GM12878 (cell line): ENCODE results near the gene CTSF. TPM values are rescaled to one million over a fixed set of nuclear protein-coding genes. Genes with fewer than 3 reads are reported as not detected.

Source experiments
- CREM ChIP-seq: IDR thresholded peaks from 2 replicates; pipeline ENCODE4 v1.6.1; 2014; ENCODE audit warnings: antibody characterized with exemption, low read depth
- FOXK2 ChIP-seq: fragments of 450-650 bp; IDR thresholded peaks from 2 replicates; pipeline ENCODE4 v1.6.1; 2017; ENCODE audit warnings: mild to moderate bottlenecking, moderate library complexity
- KDM1A ChIP-seq: fragments of 200-600 bp; sonication (generic); IDR thresholded peaks from 2 replicates; pipeline ENCODE4 v1.6.1; 2016; ENCODE audit warnings: borderline replicate concordance
- PKNOX1 ChIP-seq: fragments of 450-650 bp; IDR thresholded peaks from 2 replicates; pipeline ENCODE4 v1.6.1; 2016; ENCODE audit warnings: mild to moderate bottlenecking
- SKIL ChIP-seq: fragments of 450-650 bp; IDR thresholded peaks from 2 replicates; pipeline ENCODE4 v1.6.1; 2017; ENCODE audit warnings: mild to moderate bottlenecking, low read depth, inconsistent platforms; ENCODE audit not compliant: poor library complexity, severe bottlenecking
- USF1 ChIP-seq: IDR thresholded peaks from 2 replicates; pipeline ENCODE4 v1.6.1; 2011; ENCODE audit warnings: borderline replicate concordance, low read depth, mild to moderate bottlenecking, moderate library complexity, mixed read lengths, low read length; ENCODE audit not compliant: insufficient read depth; ENCODE audit errors: extremely low read length
- ZBED1 ChIP-seq: IDR thresholded peaks from 2 replicates; pipeline ENCODE4 v1.6.1; 2016; ENCODE audit warnings: borderline replicate concordance
- ZNF207 ChIP-seq: fragments of 450-650 bp; IDR thresholded peaks from 2 replicates; pipeline ENCODE4 v1.6.1; 2014; ENCODE audit warnings: antibody characterized with exemption, mild to moderate bottlenecking, borderline replicate concordance
- ZNF274 ChIP-seq: IDR thresholded peaks from one replicate; pipeline ENCODE4 v1.8.0; 2011; ENCODE audit not compliant: insufficient read length, insufficient read depth
- polyA plus RNA-seq, 11 experiments: library from polyadenylated mRNA; depleted of rRNA in 4 of 11; unstranded in 6 of 11; stranded (reverse) in 5 of 11; fragments of >200 nt; fragmentation: Nextera tagmentation in 4 of 11; fragmentation: Illumina TruSeq in 1 of 11; extraction: Ambion mirVana in 4 of 11; extraction: Trizol in 1 of 11; gene quantifications; 1 replicate in 1 of 11; 2 replicates in 10 of 11; pipeline versions ENCODE4 v1.2.1 to v1.2.3, GENCODE V29; 2011 to 2016; ENCODE audit warnings: inconsistent platforms in 2 of 11, missing spikeins in 2 of 11, low read depth in 1 of 11
- total RNA-seq, 4 experiments: library from RNA; depleted of rRNA in 3 of 4; stranded (reverse); fragments of >200 nt in 3 of 4; fragmentation: Illumina TruSeq in 1 of 4; extraction: Trizol in 1 of 4; gene quantifications; 2 replicates each; pipeline versions ENCODE4 v1.2.1 to v1.2.3, GENCODE V29; 2013 to 2021

Gene CTSF
- total and polyA plus RNA-seq, 10 of the 15 experiments (the other 5 are each of a cell fraction or from before 2014, with no cell fraction given), result 0.11 to 0.41 (median 0.26) TPM; not detected in 4

GRCh38 chr11:66561975-66562248, 6.5 kb downstream of the CTSF start (continued):
- TF ChIP-seq KDM1A (no peak), ZNF274 (no peak), ZNF207 (no peak), ZBED1 (no peak), USF1 (no peak), FOXK2 (no peak), PKNOX1 (no peak), SKIL (no peak), CREM (no peak)
